Head of caudate nucleus (tissue), 42 donors: ENCODE measurements around the gene TNRC18.
"Not testable (repeated sequence)": the region's sequence is repeated elsewhere in the genome, so short reads cannot be mapped to it uniquely, and the experiment has no call there.

Experiments
- DNase-seq, 42 donors: peaks; one replicate each; pipeline versions ENCODE4 v3.0.0 to v3.0.0-alpha.2; 2020 to 2021; ENCODE audit warnings: mixed read lengths in 7 of 42
- intact Hi-C: fragments of 100-400 bp; cut with DNase I; formaldehyde crosslinking; loops from one replicate; pipeline ENCODE4 v1.15.0; 2022

Gene TNRC18, protein sequence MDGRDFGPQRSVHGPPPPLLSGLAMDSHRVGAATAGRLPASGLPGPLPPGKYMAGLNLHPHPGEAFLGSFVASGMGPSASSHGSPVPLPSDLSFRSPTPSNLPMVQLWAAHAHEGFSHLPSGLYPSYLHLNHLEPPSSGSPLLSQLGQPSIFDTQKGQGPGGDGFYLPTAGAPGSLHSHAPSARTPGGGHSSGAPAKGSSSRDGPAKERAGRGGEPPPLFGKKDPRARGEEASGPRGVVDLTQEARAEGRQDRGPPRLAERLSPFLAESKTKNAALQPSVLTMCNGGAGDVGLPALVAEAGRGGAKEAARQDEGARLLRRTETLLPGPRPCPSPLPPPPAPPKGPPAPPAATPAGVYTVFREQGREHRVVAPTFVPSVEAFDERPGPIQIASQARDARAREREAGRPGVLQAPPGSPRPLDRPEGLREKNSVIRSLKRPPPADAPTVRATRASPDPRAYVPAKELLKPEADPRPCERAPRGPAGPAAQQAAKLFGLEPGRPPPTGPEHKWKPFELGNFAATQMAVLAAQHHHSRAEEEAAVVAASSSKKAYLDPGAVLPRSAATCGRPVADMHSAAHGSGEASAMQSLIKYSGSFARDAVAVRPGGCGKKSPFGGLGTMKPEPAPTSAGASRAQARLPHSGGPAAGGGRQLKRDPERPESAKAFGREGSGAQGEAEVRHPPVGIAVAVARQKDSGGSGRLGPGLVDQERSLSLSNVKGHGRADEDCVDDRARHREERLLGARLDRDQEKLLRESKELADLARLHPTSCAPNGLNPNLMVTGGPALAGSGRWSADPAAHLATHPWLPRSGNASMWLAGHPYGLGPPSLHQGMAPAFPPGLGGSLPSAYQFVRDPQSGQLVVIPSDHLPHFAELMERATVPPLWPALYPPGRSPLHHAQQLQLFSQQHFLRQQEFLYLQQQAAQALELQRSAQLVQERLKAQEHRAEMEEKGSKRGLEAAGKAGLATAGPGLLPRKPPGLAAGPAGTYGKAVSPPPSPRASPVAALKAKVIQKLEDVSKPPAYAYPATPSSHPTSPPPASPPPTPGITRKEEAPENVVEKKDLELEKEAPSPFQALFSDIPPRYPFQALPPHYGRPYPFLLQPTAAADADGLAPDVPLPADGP (N-terminal part only)

DNA sequence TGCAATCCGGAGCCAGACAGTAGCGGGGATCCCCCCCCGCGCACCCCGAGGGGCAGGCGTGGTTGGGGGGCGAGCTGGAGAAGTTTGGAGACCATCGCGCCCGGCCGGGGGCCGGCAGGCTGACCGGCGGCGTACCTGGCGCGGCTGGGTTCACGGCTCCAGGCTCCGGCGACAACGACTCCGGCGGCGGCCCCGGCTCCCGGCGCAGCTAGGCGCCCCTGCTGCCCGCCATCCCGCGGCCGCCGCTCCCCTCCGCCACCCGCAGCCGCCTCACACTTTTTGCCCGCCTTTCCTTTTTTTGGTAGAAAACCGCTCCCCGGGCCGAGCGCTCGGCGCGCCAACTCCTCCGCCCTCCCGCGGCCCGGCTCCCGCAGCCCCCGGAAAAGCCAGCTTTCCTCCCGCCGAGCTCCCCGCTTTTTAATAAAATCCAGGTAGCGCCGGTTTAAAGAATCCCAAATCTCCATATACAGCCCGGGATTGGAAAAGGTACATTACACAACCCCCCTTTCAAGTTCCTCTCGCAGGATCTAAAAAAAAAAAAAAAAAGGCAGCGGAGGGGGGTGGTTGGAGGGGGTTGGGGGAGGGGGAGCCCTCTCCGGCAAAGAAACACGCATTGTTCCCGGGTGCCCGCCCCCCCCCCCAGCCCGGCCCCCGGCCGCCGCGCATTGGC is at the start of gene TNRC18:
Gene TNRC18 (minus strand): TSS at position 529 of the 670 bp plus-strand sequence. CDS start 2,588 bp downstream, outside the sequence.
- DNase-seq = peak in 36 of 42 donors; percentile 27 to 83 (median 68)

DNA sequence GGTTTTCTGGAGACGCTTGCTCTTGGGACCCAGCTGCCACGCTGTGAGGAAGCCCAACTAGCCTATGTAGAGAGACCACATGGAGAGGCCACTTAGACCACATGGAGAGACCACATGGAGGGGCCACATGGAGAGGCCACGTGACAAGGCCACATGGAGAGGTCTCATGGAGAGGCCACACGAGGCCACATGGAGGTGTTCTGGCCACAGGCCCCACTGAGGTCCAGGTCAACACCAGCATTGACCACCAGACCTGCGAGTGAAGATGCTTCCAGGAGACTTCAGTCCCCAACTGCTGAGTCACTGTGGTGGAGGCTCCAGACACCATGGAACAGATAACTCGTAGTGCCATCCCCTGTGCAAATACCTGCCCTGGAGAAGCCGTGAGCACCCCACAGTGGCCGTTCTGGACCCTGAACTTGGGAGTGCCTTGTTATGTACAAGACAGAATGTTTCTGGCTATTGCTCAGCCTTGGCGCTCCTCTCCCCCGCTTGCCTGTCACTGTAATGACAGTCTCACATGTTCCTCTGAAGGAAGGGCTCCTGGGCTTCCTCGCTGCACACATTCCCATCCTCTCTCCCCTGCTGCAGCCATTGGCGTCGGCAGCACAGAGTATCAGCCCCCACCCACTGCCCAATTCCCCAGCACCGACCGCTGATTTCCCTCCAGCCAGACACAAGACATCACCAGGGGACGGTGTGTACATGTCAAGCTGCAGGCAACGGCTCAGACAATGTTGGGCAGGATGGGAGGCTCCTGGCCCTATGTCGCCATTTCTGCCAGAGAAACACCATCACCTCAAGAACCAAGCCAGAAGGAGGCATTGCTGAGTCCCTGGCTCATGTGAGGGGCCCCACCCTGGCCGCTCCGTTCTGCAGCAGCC is 49.0 kb upstream of the TNRC18 start:
- intact Hi-C loops = no loop called here

More for the DNA sequence above, at the start of gene TNRC18:
- intact Hi-C loops = no loop called here

DNA sequence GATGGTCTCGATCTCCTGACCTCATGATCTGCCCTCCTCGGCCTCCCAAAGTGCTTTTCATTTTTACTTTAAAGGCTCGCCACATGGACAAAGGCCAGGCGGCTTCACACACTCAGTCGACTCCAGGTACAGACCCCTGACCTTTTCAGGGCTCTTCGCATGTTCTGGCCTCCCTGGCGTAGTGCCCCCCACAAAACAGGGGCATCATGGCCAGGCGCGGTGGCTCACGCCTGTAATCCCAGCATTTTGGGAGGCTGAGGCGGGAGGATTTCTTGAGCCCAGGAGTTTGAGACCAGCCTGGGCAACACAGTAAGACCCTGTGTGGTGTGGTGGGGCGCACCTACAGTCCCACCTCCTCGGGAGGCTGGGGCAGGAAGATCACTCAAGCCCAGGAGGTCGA is 48.0 kb upstream of the TNRC18 start:
- intact Hi-C loops = not testable (repeated sequence)

More for the DNA sequence above, 49.0 kb upstream of the TNRC18 start:
- DNase-seq = no peak

DNA sequence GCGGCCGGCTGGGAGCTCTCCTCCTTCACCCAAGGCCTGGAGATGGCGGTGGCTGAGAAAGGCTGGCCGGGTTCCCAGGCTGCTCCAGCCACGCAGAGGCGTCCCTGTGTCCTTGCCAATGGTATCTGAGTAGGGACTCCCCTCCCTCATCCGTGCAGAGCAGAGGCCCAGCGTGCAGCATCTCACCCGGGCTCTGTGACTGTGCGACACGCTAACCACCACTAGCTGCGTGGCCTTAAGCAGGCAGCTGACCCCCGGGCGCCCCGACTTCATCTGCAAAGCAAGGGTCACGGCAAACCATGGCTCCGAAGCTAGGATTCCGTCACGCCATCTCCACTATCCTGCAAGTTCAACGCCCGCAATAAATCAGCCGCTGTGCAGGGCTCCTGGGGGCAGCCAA is 47.2 kb upstream of the TNRC18 start:
- intact Hi-C loops = no loop called here
- DNase-seq = peak in 14 of 42 donors; percentile 25 to 62 (median 45)

More for the DNA sequence above, 48.0 kb upstream of the TNRC18 start:
- DNase-seq = not testable (repeated sequence)

DNA sequence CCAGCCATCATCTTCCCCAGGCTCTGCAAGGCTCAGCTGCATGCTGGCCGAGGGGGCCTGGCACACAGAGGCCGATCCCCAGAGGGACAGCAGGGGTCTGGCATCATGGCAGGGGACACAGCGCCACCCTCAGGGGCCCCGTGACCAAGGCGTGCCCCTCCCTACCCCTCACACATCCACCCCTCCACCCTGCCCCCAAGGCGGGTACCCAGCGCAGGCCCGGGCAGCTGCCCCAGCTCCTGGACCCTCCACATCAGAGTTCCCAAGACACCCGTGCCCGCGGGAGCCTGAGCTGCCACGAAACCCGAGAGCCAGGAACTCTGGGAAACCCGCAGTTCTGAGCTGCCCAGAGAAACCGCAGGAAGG is 46.5 kb upstream of the TNRC18 start:
- DNase-seq = peak in 4 of 42 donors; percentile 10 to 51 (median 34)
- intact Hi-C loops = no loop called here

DNA sequence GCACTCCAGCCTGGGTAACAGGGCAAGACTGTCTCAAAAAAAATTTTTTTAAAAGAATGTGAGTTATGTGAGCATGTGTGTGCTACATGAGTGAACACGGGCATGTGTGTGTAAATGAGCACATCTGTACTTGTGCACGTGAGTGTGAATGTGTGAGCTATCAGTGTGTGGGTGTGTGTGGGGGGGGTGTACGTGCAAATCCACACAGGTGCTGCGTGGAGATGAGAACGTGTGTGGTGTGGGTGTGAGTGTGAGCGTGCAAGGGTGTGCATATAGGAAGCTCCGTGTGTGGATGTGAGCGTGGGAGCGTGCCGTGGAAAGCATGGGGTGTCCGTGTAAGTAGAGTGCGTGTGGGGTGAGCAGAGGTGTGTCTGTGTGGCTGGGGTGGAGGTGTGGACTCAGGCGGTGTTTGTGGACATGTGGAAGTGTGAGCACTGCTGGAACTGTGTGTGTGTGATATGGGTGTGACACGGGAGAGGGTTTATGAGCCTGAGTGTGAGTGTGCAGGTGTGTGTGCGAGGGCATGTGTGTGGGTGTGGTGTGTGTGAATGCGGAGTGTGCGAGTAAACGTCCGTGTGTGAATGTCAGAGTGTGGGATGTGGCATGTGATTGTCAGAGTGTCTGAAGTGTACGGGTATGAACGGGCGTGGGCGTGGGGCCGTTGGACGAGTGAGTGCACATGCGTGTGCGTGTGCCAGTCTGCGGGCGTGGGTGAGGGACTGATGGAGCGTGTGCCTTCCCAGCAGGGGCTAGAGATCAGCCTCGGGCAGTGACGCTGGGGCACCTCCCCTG is 45.9 kb upstream of the TNRC18 start:
- intact Hi-C loops = no loop called here
- peak in 24 of 42 donors; percentile 36 to 80 (median 55) for DNase-seq

DNA sequence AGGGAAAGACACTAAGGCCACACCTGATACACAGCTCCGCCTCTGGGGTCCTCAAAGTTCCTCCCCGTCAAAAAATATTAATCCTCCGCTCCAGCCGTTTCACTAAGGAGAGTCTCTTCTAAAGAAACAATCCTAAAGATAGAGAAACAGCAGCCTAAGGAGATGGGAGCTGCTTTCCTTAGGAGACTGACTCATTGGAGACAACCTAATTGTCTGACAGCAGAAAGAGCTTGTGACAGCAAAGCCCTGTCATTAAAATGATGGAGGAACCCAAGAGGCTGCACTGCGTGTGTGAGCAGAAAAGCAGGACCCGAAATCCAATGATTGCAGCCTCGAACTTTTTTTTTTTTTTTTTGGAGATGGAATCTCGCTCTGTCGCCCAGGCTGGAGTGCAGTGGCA is 44.0 kb upstream of the TNRC18 start:
- intact Hi-C loops = no loop called here

DNA sequence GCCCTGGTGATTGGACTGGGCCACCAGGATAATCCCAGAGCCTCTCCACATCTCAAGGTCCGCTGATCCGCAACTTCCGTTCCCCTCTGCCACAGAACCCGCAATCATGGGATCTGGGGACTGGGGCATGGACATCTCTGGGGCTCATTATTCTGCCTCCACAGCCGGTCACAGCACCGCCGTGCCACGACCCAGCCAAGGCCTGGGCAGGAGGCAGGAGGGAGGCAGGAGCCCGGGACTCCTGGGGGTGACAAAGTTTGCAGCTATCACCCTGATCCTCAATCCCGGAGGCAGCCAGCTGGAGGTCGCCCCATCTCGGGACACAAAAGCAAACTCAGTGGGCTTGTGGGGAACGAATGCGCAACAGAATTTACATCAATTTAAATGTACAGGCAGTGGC is 42.9 kb upstream of the TNRC18 start:
- DNase-seq = no peak
- intact Hi-C loops = no loop called here

More for the DNA sequence above, 44.0 kb upstream of the TNRC18 start:
- peak in 5 of 42 donors; percentile 49 to 67 (median 55) for DNase-seq

DNA sequence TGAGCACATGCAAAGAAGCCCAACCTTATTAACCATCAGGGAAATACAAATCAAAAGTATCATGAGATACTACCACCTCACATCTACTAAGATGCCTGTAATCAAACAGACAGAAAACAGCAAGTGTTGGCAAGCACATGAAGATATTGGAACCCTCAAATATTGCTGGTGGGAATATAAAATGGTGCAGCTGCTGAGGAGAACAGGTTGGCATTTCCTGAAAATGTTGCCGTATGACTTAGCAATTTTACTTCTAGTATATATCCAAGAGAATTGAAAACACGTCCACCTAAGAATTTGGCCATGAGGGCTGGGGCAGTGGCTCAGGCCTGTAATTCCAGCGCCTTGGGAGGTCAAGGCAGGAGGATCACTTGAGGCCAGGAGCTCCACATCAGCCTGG is 39.4 kb upstream of the TNRC18 start:
- intact Hi-C loops = no loop called here
- DNase-seq = no peak

DNA sequence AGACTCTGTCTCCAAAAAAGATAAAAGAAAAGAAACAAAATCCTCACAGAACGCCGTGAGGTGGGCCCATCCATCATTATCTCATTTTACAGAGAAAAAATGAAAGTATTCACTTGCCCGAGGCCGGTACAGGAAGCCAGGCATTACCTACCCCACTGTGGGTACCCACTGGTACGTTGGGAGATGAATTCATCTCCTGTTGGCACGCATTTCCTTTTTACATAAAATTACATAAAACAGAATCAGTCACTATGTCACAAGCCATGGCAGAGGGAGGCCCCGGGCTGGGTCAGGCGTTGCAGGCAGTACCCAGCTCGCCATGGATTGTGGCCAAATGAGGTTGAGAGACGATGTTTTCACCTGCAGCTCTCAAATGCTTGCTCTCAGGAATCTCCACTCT is 38.6 kb upstream of the TNRC18 start:
- intact Hi-C loops = no loop called here
- DNase-seq = no peak

DNA sequence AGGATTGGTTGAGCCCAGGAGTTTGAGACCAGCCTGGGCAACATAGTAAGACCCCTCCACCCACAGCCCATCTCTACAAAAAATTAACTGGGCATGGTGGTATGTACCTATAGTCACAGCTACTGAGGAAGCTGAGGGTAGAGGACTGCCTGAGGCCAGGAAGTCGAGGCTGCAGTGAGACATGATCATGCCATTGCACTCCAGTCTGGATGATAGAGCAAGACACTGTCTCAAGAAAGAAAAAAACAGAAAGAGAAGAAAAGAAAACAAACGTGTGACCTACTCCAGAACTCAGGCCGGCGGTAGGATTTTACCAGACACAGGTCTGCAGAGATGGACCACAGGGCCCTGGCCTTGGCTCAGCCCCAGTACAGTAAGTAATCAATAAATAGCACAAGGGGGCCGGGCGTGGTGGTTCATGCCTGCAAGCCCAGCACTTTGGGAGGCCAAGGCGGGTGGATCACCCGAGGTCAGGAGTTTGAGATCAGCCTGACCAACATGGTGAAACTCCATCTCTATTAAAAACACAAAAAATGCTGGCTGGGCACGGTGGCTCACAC is 35.4 kb upstream of the TNRC18 start:
- intact Hi-C loops = loop anchor here (10.0 kb wide), 1 partner anchor 224 kb away; no protein-coding TSS in a partner anchor
- no peak for DNase-seq

DNA sequence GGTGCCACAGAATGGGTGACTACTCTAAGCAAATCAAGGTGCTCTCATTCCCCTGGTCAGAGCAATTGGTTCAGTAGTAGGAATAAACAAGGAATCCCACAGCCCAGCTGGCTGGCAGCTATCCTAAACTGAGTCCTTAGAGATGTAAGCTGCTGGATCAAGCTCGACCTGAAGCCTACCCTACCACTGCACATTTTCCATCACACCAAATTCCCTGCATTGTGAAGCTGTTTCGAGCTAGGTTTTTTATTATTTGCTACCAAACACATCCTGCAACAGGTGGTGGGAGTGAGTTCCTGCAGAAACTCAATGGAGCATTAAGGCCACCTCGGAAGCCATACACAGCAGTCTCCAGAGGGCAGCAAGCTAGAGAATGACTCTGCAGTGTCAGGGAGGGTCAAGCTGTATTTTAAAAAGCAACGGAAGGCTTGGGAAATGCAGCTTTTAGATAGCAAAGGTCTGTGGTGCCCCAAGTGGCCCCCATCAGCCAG is 33.7 kb upstream of the TNRC18 start:
- intact Hi-C loops = loop anchor here (10.0 kb wide), 1 partner anchor 222 kb away; no protein-coding TSS in a partner anchor
- DNase-seq = no peak

DNA sequence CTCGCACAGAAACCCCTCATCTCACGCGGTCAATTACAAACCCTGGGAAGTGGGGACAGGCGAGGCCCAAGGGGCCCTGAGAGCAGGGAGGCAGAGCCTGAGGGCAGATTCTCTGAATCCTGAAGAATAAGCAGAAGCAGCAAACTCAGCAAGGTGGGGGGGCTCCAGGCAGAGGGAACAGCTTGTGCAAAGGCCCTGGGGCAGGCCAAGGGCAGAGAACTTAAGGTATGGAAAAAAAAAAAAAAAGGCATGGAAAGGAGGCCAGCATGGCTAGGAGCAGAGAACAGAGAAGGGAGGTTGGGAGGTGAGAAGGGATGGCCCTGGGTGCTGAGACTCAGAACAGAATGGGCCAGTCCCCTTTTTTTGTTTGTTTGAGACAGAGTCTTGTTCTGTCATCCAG is 32.8 kb upstream of the TNRC18 start:
- no peak for DNase-seq
- intact Hi-C loops = loop anchor here (10.0 kb wide), 1 partner anchor 222 kb away; no protein-coding TSS in a partner anchor

DNA sequence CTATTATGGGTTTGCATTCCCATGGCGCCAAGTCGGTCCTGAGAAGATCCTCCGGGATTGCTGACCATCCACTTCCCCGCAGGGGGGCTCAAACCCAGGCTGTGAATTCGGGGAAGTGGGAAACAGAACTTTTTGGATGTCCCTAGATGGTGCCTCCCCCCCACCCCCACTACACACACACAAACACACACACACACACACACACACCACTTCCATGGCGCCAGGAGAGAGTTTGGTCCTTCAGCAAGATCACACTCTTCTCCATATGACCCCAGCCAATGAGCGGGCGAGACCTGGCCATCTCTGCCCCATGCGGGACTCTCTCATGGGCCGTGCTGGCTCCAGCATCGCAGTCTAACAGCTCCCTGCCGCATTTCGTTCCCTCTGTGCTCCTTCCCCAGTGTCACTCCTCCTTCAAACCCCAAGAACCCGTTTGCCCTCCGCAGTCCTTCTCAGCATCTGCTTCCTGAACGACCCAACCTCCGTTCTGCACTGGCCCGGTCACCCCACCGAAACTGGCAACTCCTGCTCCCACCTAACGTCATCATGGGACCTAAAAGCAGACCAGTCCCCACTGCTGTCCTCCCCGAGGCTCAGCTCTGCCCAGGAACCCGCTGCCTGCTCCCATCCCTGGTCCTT is 32.1 kb upstream of the TNRC18 start:
- intact Hi-C loops = loop anchor here (10.0 kb wide), 1 partner anchor 221 kb away; no protein-coding TSS in a partner anchor
- no peak for DNase-seq

DNA sequence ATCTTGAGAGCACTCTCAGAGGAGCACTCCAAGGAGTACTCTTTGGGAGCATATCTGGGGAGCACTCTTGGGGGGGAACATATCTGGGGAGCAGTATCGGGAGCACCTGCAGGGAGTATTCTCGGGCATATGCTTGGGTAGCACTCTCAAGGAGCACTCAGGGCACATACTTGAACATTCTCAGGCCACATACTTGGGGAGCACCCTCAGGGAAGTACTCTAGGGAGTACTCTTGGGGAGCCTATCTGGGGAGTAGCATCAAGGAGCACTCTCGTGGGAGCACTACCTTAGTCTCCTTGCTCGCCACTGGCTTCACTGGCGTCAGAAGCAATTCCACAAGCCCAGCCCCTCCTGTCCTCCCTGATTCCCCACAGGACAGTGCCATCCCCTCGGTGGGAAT is 31.5 kb upstream of the TNRC18 start:
- DNase-seq = no peak
- intact Hi-C loops = loop anchor here (10.0 kb wide), 1 partner anchor 220 kb away; no protein-coding TSS in a partner anchor

DNA sequence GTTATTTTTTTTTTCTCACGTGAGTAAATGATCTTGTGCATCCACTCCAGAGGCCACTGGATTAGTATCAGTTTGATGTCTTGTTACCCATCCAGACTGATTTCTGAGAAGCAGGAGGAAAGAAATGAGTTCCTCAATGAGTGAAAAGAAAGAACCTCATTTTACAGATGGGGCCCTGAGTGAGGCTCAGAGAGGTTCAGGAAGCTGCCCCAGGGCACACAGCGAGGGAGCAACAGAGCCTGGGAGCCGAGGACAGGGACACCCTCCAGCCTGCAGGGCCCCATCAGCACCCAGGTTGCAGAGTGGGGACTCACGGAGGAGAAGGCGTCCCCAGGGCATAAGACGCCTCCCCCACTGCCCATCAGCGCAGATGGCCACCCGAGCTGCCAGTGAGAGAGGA is 30.9 kb upstream of the TNRC18 start:
- intact Hi-C loops = loop anchor here (10.0 kb wide), 1 partner anchor 220 kb away; no protein-coding TSS in a partner anchor

More for the DNA sequence above, 30.9 kb upstream of the TNRC18 start:
- DNase-seq = no peak
